ENCODE measurements around the gene ANTXR1. TPM values are rescaled to one million over a fixed set of nuclear protein-coding genes. Genes with fewer than 3 reads are reported as not detected.
A peak's percentile ranks its signal among the peaks of the same experiment; 100 is the strongest.

The ANTXR1 gene
- total RNA-seq, 6 donors from 2014 or later = 11.5 to 76.4 (median 31.4) TPM

GRCh38 chr2:69292256-69292655 is 279.3 kb downstream of the ANTXR1 start:
- WGBS, 2 donors = 77 to 81% methylated on average over 3 of the region's 3 CpGs
- H3K4me3 ChIP-seq = no peak overlapping the region
- DNase-seq = no peak
- no peak for ATAC-seq (ENCODE audit: low FRiP score in 2 of 2)
- H3K27ac ChIP-seq = no peak overlapping the region
- no peaks in the 10 kb centered on the region for H3K27me3 ChIP-seq
- H3K36me3 ChIP-seq = no peaks in the 10 kb centered on the region
- no peaks in the 10 kb centered on the region for H3K4me1 ChIP-seq
- no peaks in the 10 kb centered on the region for H3K9me3 ChIP-seq
- TF ChIP-seq POLR2A (IDR thresholded peaks at IDR 0.05) (no peak), POLR2AphosphoS5 (IDR thresholded peaks at IDR 0.05) (no peak), CTCF (IDR thresholded peaks at IDR 0.05) (no peak), EP300 (IDR thresholded peaks at IDR 0.05) (no peak)

GRCh38 chr2:69296421-69296820 is 283.4 kb downstream of the ANTXR1 start:
- ATAC-seq (ENCODE audit: low FRiP score in 2 of 2) (no peak), DNase-seq (peak in 1 of 2 donors; percentile 5)
- no peaks in the 10 kb centered on the region for H3K9me3 ChIP-seq
- H3K27me3 ChIP-seq = no peaks in the 10 kb centered on the region
- H3K4me3 ChIP-seq = no peak overlapping the region
- H3K36me3 ChIP-seq = no peaks in the 10 kb centered on the region
- no peak overlapping the region for H3K27ac ChIP-seq
- peaks cover 0 to 8% (median 2%) of the 10 kb centered on the region in 4 donors for H3K4me1 ChIP-seq
- 96 to 97% methylated on average over 3 of the region's 3 CpGs for WGBS, 2 donors
- TF ChIP-seq EP300 (IDR thresholded peaks at IDR 0.05) (no peak), POLR2A (IDR thresholded peaks at IDR 0.05) (no peak), CTCF (IDR thresholded peaks at IDR 0.05) (no peak), POLR2AphosphoS5 (IDR thresholded peaks at IDR 0.05) (no peak)

GRCh38 chr2:69297216-69297615 is 284.2 kb downstream of the ANTXR1 start:
- peak in 1 of 2 donors; percentile 22 for DNase-seq
- 73 to 89% methylated on average over 11 of the region's 12 CpGs for WGBS, 2 donors

GRCh38 chr2:69298261-69298660 is 285.3 kb downstream of the ANTXR1 start:
- Histone ChIP-seq H3K36me3 (no peaks in the 10 kb centered on the region), H3K27me3 (no peaks in the 10 kb centered on the region), H3K9me3 (no peaks in the 10 kb centered on the region), H3K4me3 (no peak overlapping the region), H3K4me1 (peaks cover 0 to 8% (median 2%) of the 10 kb centered on the region in 4 donors), H3K27ac (no peak overlapping the region)
- 78 to 88% methylated on average over 7 of the region's 7 CpGs for WGBS, 2 donors
- TF ChIP-seq EP300 (IDR thresholded peaks at IDR 0.05) (no peak), CTCF (IDR thresholded peaks at IDR 0.05) (no peak), POLR2AphosphoS5 (IDR thresholded peaks at IDR 0.05) (no peak), POLR2A (IDR thresholded peaks at IDR 0.05) (no peak)
- DNase-seq (no peak), ATAC-seq (ENCODE audit: low FRiP score in 2 of 2) (peak in 1 of 2 donors; percentile 60)

More at GRCh38 chr2:69297216-69297615, 284.2 kb downstream of the ANTXR1 start:
- TF ChIP-seq CTCF (IDR thresholded peaks at IDR 0.05) = no peak
- no peak for TF ChIP-seq POLR2AphosphoS5 (IDR thresholded peaks at IDR 0.05)
- no peak for TF ChIP-seq POLR2A (IDR thresholded peaks at IDR 0.05)
- no peak for TF ChIP-seq EP300 (IDR thresholded peaks at IDR 0.05)
- Histone ChIP-seq H3K36me3 (no peaks in the 10 kb centered on the region), H3K9me3 (no peaks in the 10 kb centered on the region), H3K4me1 (peaks cover 0 to 8% (median 2%) of the 10 kb centered on the region in 4 donors), H3K4me3 (no peak overlapping the region), H3K27ac (no peak overlapping the region), H3K27me3 (no peaks in the 10 kb centered on the region)
- no peak for ATAC-seq (ENCODE audit: low FRiP score in 2 of 2)

GRCh38 chr2:69298862-69299261 is 285.9 kb downstream of the ANTXR1 start:
- H3K27ac ChIP-seq = no peak overlapping the region
- no peak overlapping the region for H3K4me3 ChIP-seq
- 72 to 93% methylated on average over 3 to 4 of the region's 4 CpGs for WGBS, 2 donors

More at GRCh38 chr2:69298862-69299261, 285.9 kb downstream of the ANTXR1 start:
- H3K9me3 ChIP-seq = no peaks in the 10 kb centered on the region
- no peak for TF ChIP-seq EP300 (IDR thresholded peaks at IDR 0.05)
- no peak for TF ChIP-seq POLR2AphosphoS5 (IDR thresholded peaks at IDR 0.05)
- TF ChIP-seq CTCF (IDR thresholded peaks at IDR 0.05) = no peak
- TF ChIP-seq POLR2A (IDR thresholded peaks at IDR 0.05) = no peak
- H3K4me1 ChIP-seq = peaks cover 0 to 8% (median 2%) of the 10 kb centered on the region in 4 donors
- H3K36me3 ChIP-seq = no peaks in the 10 kb centered on the region
- DNase-seq (no peak), ATAC-seq (ENCODE audit: low FRiP score in 2 of 2) (peak in 1 of 2 donors; percentile 51)
- no peaks in the 10 kb centered on the region for H3K27me3 ChIP-seq
